RWPE2 (cell line): Measurements from ENCODE around the gene ODC1.
A peak's percentile ranks its signal among the peaks of the same experiment; 100 is the strongest.

Experiments used
- ATAC-seq: fragments of 200-7000 bp; cut with Tn5 transposase; 3 replicates; pipeline ENCODE4 v1.9.1; 2021; ENCODE audit warnings: low read depth
- DNase-seq: peaks from one replicate; pipeline ENCODE4 v3.0.0-alpha.2; 2020; ENCODE audit warnings: low spot score
- H3K27ac ChIP-seq: fragments of 450-650 bp; 2 replicates; pipeline ENCODE4 v1.5.1; 2017; ENCODE audit warnings: mild to moderate bottlenecking; ENCODE audit not compliant: poor library complexity, severe bottlenecking
- H3K27me3 ChIP-seq: fragments of 250-450 bp; sonication (Bioruptor Pico); 2 replicates; pipeline ENCODE4 v1.5.1; 2021; ENCODE audit warnings: mild to moderate bottlenecking, moderate library complexity; ENCODE audit not compliant: insufficient read depth, poor library complexity, severe bottlenecking
- H3K36me3 ChIP-seq: fragments of 250-450 bp; sonication (Bioruptor Pico); 2 replicates; pipeline ENCODE4 v1.5.1; 2020; ENCODE audit warnings: low read depth, mild to moderate bottlenecking, moderate library complexity
- H3K4me1 ChIP-seq: fragments of 250-450 bp; sonication (Bioruptor Pico); 2 replicates; pipeline ENCODE4 v1.5.1; 2021; ENCODE audit warnings: mild to moderate bottlenecking, moderate library complexity; ENCODE audit not compliant: insufficient read depth, poor library complexity, severe bottlenecking
- H3K4me3 ChIP-seq: fragments of 250-450 bp; sonication (Bioruptor Pico); 2 replicates; pipeline ENCODE4 v1.5.1; 2021; ENCODE audit warnings: mild to moderate bottlenecking, moderate library complexity; ENCODE audit not compliant: severe bottlenecking
- H3K9me3 ChIP-seq: fragments of 250-450 bp; sonication (Bioruptor Pico); 2 replicates; pipeline ENCODE4 v1.5.1; 2021; ENCODE audit warnings: mild to moderate bottlenecking, moderate library complexity; ENCODE audit not compliant: severe bottlenecking
- TF ChIP-seq, protein P1 (sequence below): fragments of 450-650 bp; IDR thresholded peaks from one replicate; pipeline ENCODE4 v1.5.1; 2017; ENCODE audit warnings: mild to moderate bottlenecking, moderate library complexity; ENCODE audit not compliant: poor library complexity, severe bottlenecking

Gene ODC1

DNA sequence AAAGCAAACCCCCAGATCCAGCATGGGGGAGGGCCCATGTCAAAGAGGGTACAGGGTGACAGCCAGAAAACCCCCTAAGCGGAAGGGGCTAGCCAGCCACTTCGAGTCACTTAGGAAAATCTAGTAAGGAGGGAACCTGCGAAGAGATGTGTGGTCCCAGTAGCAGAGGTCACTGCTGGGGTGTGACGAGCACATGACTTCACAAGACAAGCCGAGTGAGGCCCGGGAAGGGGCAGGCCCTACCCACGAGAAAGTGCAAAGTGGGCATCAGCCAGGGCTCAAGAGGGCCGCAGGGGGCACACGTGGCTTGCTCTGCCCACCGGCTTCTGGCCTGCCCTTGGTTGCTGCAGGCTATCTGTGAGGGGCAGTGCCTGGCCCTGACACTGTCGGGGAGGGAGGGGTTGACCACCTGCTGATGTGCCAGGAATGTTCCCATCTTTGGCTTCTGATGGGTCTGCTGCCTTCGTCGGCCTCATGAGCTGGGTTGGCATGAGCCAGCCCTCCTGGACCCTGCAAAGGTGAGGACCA, 11.5 kb downstream of the ODC1 start:
- Histone ChIP-seq H3K36me3 (peaks cover 22% of the 10 kb centered on the region), H3K27me3 (no peaks in the 10 kb centered on the region), H3K9me3 (no peaks in the 10 kb centered on the region), H3K4me3 (no peak overlapping the region), H3K4me1 (no peaks in the 10 kb centered on the region), H3K27ac (no peak overlapping the region)
- ATAC-seq (no peak), DNase-seq (no peak)
- TF ChIP-seq, protein P1, sequence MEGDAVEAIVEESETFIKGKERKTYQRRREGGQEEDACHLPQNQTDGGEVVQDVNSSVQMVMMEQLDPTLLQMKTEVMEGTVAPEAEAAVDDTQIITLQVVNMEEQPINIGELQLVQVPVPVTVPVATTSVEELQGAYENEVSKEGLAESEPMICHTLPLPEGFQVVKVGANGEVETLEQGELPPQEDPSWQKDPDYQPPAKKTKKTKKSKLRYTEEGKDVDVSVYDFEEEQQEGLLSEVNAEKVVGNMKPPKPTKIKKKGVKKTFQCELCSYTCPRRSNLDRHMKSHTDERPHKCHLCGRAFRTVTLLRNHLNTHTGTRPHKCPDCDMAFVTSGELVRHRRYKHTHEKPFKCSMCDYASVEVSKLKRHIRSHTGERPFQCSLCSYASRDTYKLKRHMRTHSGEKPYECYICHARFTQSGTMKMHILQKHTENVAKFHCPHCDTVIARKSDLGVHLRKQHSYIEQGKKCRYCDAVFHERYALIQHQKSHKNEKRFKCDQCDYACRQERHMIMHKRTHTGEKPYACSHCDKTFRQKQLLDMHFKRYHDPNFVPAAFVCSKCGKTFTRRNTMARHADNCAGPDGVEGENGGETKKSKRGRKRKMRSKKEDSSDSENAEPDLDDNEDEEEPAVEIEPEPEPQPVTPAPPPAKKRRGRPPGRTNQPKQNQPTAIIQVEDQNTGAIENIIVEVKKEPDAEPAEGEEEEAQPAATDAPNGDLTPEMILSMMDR, result no peak

DNA sequence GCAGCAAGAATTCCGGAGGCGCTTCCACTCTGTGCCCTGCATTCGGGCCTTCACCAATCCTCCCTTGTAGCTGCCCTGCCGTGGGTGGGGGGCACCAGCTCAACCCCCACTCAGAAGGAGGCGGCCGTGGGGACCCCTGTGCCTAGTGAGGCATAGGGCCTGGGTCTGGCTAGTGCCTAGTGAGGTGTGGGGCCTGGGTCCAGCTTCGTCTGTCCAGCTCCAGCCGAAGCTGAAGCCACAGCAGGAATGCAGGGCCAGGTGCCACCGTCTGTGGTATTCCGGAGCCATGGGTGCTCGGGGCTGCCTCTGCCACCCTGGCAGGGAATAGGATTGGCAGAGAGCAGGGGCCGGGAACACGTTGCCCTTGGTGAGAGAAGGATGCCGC, 12.3 kb downstream of the ODC1 start:
- Histone ChIP-seq H3K27ac (no peak overlapping the region), H3K4me1 (no peaks in the 10 kb centered on the region), H3K36me3 (peaks cover 14% of the 10 kb centered on the region), H3K9me3 (no peaks in the 10 kb centered on the region), H3K4me3 (no peak overlapping the region), H3K27me3 (no peaks in the 10 kb centered on the region)
- DNase-seq, result no peak
- TF ChIP-seq, protein P1, result no peak
- no peak for ATAC-seq

DNA sequence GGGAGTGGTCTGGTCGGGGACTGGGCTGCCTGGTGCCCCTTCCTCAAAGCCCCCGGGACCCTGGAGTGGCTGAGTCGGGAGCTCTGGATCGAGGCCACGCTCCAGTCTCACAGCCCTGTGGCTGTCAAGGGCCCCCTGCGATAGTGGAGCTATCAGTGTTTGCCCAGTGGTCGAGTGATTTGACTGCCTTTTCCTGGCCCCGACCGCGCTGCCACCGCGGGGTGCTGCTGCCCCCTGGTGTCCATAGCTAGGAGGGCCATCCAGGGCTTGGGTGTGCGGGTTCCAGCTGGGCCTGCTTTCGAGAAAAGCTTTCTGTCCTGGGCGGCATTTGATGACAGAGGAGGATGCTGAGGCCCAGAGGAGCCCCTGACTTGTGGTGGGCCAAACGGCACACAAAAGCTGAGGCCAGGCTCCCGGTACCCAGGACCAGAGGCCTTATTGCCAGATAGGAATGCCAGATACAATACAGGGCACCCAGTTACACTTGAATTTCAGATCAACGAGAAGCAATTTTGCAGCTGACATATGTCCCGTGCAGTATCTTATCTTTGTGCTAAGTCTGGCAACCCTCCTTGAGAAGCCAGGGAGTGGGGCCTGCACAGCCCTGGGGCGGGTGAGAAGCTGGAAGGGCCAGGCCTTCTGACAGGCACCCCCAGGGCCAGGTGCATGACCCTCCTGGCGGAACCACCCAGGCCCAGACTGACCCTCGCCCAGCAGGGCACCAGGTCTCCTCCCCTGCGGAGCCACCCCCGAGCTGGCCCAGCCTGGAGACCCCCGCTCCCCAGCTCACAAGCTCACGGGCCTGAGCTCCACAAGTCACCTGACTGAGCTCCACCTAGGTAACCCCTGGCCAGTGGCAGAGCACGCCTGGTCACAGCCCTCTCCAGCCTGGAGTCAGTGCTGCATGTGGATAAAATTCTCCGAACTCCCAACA, 13.0 kb downstream of the ODC1 start:
- DNase-seq (no peak), ATAC-seq (peak; percentile 81)
- Histone ChIP-seq H3K4me3 (no peak overlapping the region), H3K4me1 (no peaks in the 10 kb centered on the region), H3K36me3 (peaks cover 7% of the 10 kb centered on the region), H3K9me3 (no peaks in the 10 kb centered on the region), H3K27me3 (no peaks in the 10 kb centered on the region), H3K27ac (no peak overlapping the region)
- TF ChIP-seq, protein P1, result peak; percentile 93

DNA sequence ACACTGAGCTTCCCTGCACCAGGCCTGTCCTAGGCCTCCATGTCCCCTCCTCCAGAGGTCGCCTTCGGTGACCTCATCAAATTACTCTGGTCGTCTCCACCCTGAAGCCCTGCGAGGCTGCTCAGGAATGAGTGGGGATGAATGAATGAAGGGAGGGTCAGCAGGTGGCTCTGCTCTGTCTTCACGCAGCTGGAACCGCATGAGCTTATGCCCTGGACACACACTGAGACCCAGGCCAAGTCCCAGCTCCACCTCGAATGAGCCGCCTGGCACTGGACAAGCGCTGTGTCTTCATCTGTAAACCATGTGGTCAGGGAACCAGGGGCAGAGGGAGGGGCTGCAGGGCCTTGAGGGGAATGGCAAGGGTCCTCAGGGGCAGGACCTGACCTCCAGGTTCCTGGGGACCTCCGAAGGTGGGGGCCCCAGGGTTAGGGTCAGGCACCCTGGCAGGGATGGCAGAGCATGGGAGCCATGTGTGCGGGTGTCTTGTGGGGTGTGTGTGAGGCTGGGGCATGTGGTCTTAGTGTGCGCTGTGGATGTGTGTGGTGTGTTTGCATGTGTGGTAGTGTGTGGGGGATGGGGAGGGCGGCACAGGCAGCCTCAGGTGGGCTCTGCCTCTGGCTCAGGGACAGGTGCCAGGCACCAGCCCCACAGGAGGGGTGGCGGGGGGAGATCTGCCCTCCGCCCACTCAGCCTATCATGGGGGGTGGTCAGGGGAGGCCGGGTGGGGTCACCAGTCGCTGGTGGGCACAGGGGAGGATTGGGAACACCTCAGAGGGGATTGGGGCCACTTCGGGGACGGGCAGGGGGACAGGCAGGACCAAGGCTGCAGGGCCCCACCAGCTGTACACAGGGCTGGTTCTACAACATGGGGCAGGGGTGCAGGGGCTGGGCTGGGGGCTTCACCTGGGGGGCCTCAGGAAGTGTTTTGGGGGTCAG, 13.9 kb downstream of the ODC1 start:
- Histone ChIP-seq H3K4me1 (no peaks in the 10 kb centered on the region), H3K27ac (no peak overlapping the region), H3K36me3 (no peaks in the 10 kb centered on the region), H3K27me3 (no peaks in the 10 kb centered on the region), H3K4me3 (no peak overlapping the region), H3K9me3 (no peaks in the 10 kb centered on the region)
- ATAC-seq (no peak), DNase-seq (no peak)
- TF ChIP-seq, protein P1, result no peak
